ENCODE data around the gene RNF7.
"Not testable (repeated sequence)": the region's sequence is repeated elsewhere in the genome, so short reads cannot be mapped to it uniquely, and the experiment has no call there.

Gene RNF7

DNA sequence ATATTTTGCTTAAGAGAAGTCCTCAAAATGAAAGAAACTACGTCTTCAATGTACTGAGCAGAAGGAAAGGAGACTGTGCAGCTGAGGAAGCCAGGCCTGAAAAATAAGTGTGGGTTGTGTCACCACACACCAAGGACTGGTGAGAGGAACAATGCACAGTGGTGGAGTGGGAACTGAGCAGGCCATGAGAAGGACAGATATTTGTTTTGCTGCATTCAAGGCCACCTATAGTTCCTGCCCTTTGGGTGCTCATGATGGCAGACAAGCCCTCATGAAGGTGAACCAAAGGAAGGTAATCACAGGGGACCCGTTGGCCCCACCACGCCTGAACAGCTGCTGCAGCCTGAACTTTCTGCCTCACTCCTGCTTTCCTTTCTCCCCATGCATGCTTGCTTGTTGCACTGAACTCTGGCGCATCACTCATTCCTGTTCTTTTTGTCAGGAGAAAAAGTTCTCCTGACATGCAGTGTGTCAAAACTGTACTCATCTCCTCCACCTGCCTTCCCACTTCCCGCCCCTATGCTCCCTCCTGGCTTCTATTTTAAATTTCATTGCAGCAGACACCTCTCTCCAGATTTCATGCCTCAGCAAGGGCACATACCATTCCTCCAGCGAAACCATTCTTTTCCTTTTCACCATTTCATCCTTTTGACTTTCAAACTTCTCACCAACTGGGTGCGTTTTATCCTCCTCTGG is 2.2 kb upstream of the RNF7 start:
- no peak for DNase-seq

DNA sequence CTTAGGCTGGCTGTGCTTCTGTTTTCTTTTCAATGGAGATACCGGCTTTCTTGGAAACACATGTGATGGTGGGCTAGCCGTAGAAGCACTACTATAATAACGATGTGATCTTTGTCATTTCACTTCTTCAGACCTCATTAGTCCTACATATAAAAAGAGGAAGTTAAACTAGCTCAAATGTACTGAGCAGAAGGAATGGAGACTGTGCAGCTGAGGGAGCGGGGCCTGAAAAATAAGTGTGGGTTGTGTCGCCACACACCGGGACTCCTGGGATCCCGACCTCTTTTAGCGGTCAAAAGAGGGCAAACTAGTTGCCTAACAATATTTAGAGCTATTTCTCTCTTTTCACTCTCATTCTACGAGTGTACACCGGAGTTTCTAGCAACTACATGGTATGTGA is 1.0 kb upstream of the RNF7 start:
- no peak for DNase-seq

DNA sequence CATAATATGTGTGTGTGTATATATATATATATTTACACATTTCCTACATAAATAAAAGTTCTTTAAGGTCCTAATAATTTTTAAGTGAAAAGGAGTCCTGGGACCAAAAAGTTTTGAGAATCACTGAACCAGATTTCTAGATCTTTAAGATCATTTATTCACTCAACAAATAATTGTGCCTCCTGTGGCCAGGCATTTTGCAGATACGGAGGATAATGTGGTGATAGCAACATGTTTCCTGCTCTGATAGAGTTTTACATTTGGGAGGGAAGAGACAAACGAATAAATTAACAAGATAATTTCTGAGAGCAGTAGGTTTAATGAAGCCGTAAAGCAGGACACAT is 448 bp upstream of the RNF7 start:
- DNase-seq, result no peak

DNA sequence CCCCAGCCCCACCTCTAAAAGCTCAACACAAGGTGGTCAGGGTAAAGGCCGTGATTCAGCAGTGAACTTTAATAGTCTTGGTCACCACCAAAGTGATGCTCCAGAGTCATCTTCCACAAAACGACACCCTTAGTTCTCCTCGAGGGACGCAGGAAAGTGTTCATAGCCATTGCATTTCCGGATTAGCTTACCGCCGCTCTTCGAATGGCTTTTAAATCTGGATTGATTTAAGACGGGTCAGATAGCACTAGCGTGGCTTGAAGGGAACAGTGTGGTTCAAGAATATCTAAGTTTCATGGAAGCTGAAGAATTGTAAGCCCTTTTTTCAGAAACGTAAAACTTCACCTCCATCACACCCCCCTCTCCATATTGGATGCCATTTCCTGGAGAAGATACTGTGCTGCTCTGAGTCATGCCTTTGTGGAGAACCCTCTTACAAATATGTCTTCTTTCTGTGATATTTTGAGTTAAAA is 829 bp downstream of the RNF7 start:
- DNase-seq, result no peak

DNA sequence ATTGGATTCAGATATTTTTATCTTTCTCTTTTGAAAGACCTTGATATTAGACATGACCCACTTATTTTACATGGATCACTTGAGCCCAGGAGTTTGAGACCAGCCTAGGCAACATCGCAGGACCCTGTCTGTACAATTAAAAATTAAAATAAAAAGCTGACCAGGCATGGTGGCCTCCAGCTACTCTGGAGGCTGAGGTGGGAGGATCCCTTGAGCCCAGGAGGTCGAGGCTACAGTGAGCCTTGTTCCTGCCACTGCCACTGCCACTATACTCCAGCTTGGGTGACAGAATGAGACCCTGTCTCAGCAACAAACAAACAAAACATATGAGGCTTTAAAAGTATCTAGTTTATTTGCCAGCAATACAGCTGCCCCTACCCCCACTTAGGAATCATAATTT is 1.6 kb downstream of the RNF7 start:
- DNase-seq, result no peak

DNA sequence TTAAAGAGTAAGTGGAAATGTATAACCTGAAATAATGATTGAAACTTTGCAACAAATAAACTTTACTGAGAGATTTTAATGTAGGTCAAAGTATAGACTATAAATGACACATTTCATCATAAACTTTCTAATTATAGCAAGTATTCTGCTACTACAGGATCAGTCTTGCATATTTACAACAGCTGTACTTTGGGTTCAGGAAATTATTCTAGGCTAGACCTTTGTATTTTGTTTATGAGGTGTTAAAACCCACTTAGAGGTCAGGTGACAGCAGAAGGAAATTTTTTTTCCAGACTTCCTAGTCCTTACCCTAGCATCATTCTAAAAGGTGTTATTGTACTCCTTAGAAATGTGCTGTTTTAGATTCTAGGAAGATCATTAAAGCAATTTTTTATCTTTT is 2.3 kb downstream of the RNF7 start:
- no peak for DNase-seq

DNA sequence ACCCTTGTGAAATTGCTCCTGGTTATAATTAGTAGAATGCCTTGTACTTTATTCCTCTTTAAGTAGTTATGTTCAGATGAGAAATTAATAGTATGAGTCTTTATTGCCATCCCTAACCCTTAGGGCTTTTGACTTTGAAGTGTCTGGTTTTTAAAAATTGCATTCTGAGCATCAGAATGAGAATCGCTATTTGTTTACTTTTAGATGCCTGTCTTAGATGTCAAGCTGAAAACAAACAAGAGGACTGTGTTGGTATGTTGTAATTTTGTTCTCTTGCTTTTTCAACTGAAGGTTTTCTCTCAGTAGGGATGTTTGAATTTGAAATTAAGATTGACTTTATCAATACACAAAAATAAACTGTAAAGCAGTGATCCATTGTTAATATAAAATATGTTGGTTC is 5.2 kb downstream of the RNF7 start:
- DNase-seq, result no peak

DNA sequence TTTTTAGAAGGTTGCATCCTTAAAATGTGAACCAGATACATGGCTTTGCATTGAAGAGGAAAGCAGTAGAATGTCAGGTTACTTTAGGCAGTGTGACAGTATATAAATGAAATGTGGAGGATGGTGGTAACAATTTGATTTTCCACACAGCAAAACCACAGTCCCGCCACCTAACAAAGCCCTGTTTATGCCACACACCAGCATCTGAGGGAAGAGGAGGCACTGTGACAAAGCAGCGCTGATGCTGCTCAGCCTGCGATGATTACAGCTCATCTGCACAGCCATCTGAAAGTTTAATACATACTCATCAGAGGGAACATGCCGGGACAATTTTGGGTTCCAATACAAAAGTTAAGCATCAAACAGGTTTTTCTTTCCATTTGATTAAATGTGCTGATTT is 8.9 kb downstream of the RNF7 start:
- DNase-seq, result no peak

DNA sequence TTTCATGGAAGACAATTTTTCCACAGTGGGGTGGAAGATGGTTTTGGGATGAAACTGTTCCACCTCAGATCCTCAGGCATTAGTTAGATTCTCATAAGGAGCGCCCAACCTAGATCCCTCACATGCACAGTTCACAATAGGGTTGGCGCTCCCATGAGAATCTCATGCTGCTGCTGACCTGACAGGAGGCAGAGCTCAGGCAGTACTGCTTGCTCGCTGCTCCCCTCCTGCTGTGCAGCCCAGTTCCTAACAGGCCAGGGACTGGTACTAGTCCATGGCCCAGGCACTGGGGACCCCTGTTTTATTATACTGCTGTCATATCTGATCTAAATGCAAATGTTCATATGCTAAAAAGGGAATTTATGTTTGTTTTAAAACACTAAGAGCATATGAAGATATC is 15.3 kb downstream of the RNF7 start:
- DNase-seq, result no peak

DNA sequence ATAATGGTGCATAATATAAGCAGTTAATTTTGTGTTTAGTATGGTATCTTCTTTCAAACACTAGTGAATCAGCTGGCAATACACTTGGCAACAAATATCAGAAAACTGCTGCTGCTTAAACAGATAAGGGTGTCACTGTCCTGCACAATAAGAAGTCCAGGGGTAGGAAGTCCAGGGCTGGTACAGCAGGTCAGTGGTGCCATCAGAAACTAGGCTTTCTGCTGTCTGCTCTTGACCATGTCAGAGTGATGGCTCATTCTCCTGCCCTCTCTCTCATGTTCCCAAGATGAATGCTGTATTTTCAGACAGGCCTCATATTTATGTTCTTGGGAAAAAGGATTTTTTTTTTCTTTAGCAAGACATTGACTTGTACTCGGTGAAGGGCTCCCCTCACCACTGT is 15.9 kb downstream of the RNF7 start:
- DNase-seq, result no peak

DNA sequence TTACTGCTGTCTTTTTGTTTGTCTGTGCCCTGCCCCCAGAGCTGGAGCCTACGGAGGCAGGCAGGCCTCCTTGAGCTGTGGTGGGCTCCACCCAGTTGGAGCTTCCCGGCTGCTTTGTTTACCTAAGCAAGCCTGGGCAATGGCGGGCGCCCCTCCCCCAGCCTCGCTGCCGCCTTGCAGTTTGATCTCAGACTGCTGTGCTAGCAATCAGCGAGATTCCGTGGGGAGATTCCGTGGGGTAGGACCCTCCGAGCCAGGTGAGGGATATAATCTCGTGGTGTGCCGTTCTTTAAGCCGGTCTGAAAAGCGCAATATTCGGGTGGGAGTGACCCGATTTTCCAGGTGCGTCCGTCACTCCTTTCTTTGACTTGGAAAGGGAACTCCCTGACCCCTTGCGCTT is 24.5 kb downstream of the RNF7 start:
- not testable (repeated sequence) for DNase-seq

DNA sequence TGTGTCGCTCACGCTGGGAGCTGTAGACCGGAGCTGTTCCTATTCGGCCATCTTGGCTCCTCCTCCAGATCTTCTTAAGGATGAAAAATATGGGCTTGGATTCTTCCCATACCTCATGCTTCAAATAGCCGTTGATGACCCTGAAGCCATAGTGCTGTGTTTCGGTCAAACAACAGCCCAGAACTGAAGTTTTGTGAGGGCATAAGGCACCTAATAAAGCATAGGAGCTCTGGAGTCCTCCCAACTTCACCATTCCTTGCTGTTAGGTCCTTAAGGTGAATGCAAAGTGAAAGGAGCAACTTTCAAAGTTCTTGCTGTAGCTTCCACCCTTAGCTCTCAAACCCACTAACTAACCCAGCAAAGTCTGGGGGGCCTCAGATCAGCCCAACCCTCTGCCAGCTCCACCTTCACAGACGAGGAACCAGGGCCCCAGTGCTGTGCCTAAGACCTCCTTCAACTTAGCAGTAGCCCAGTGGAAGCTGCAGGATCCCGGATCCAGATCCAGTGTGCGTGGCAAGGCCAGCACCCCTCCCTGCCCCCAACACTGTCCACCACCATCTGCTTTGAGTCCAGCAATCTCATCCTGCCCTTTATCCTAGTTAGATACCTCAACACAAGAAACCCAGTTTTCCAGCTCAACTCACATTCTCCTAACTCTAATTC is 25.1 kb downstream of the RNF7 start, which contains the start of gene GRK7:
TSS of gene GRK7 (plus strand) at position 321 of the 663 bp plus-strand sequence. CDS start 14,877 bp downstream, outside the sequence.
- no peak for DNase-seq

DNA sequence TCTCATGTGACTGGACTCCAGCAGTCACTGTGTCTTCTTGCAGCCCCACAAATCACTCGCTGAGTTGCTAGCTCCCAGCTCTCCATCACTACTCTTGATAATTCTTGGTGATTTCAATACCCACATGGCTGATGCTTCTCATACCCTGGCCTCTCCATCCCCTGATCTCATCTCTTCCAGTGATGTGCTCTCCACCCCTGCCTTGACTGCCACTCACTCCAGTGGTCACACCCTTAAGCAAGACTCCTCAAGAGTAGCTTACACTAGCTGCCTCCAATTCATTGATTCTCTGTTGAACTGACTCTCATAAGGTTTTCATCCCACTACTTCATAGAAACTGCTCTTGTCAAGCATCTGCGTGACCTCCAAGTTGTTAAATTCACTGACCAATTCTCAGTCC is 25.9 kb downstream of the RNF7 start:
- DNase-seq, result no peak

DNA sequence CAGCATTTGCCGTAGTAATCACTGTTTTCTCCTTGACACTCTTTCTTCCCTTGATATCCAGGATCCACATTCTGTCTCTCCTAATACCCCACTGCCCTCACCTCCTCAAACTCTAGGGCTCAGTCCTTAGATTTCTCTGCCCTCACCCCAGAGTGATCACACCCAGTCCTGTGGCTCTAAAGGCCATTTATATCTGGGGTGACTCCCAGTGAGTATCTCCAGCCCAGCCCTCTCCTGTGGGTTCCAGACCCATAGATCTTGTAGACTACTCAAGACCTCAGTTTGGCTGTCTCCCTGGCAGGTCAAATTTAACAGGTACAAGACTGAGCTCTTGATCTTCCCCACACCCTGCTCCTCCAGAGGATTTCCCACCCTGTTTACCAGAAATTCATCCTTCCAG is 26.4 kb downstream of the RNF7 start:
- DNase-seq, result no peak

DNA sequence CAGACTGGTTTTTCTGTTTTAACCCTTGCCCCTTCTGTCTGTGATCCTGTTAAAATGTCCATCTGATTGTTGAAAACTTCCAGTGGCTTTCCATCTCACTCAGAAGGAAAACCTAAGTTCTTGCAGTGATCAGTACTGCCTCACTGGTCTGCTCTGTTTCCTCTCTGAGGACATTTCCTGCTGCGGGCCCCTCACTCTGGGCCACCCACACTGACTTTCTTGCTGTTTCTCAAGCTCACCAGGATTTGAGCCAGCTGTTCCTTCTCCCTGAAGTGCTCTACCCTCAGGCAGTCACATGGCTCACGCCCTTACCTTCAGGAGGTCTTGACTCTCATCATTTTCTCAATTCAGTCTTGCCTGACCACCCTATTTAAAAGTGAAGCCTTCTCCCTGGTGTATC is 26.9 kb downstream of the RNF7 start:
- DNase-seq, result no peak

DNA sequence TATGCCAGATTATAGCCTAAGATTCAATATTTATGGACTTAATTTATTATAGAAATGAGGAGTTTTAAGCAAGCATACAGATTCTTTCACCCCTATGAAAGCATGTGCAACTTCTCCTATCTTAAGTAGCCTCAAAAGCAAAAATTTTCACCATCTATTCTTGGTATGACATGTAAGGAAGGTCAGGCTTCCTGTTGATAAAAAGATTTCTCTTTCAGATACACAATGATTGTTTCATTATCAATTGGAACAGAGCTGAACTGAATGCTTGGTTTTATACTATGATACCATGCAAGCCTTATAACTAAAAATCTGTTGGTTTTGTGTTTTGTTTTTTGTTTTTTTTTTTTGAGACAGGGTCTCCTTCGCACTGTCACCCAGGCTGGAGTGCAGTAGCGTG is 29.0 kb downstream of the RNF7 start:
- DNase-seq, result no peak

DNA sequence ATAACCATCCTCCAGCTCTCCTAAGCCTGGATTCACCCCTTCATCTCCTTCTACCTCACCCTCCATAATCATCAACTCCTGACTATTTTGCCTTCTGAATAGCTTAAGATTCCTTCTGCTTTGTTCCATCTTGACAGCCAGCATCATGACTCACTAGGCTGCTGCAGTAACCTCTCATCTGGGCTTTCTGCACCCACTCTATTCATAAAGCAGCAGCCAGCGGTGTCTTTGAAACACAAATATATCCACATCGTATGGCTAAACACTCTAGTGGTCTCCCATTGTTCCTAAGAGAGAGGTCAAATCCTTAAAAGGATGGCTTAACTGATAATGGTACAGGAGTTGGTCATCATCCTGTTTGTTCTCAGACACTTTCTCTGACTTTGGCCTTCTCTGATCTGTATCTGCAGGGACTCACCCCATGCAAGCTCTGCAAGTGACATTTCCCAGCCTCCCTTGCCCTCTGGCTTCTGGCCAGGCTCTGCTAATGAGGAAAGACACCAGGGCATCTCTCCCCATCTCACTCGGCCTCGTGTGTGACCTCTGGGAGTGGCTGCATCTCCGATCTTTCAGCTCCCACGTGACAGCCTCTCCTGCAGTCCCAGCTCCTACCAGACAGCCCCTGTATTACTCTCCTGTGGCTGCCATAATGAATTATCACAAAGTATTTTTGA is 31.3 kb downstream of the RNF7 start:
- DNase-seq, result no peak

DNA sequence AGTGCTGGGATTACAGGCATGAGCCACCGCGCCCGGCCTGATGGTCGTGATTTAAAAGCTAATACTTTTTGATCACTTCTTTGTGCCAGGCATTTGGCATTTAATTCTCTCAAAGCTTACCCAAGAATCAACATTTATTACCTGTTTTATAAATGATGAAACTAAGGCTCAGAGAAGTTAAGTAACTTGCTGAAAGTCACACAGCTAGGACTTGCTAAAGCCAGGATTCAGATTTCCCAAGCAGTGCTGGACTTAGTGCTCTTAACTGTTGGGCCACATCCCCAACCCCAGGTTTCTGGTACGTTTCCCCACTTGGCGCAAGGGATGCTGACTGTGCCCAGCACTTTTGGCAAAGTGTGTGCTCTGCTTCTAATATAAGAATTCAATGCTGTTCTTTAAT is 35.6 kb downstream of the RNF7 start:
- DNase-seq, result no peak

DNA sequence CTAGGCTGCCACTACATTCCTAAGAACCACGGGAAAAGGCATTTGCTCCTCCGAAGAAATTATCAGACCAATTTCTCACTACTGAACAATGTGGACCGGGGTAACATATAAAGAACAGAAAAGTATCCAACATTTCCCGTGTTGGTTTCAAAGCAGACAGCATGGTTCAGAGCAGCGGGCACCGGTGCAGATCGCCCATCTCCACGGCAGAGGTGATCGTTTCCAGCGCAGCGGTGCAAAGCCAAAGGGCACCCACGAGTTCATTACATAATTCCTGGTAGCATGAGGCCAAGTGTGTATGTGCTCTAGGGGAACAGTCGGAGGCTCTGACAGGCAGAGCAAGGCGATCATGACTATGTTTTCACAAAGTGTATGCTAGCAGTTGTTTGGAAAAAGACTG is 38.3 kb downstream of the RNF7 start:
- DNase-seq, result no peak

DNA sequence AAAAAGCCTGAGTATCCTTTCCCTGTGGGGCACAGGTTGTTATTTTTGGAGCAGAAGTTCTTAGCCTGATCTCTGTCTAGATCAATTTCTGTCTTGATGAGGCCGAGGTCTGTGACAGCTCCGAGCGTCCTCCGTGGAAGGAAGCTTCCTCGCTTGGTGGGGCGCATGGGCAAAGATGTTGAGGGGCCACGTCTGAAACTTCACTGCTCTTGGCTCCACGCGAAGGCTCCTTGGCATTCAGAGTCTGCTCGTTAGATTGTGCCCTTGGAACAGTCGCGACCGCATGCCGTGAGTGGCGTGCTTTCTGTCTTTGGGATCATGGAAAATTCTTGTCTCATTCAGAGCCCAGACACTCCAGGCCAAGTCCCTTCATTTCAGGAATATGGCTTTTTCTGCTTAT is 38.8 kb downstream of the RNF7 start:
- DNase-seq, result no peak

DNA sequence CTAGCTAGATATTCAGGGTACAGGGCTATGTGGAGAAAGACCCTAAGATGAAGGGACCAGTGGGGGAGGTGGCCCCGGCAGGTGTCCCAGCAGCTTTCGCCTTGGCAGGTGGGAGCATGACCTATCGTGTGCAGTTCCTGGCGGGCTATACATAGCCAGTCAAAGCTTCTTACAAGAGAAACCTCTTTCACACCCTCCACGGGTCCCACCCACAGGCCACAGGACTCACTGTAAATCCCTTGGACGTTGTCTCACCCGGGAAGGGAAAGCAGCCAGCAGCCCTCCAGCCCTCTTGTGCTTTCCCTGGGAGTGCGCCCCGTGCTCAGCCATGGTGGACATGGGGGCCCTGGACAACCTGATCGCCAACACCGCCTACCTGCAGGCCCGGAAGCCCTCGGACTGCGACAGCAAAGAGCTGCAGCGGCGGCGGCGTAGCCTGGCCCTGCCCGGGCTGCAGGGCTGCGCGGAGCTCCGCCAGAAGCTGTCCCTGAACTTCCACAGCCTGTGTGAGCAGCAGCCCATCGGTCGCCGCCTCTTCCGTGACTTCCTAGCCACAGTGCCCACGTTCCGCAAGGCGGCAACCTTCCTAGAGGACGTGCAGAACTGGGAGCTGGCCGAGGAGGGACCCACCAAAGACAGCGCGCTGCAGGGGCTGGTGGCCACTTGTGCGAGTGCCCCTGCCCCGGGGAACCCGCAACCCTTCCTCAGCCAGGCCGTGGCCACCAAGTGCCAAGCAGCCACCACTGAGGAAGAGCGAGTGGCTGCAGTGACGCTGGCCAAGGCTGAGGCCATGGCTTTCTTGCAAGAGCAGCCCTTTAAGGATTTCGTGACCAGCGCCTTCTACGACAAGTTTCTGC is 40.1 kb downstream of the RNF7 start:
- no peak for DNase-seq

DNA sequence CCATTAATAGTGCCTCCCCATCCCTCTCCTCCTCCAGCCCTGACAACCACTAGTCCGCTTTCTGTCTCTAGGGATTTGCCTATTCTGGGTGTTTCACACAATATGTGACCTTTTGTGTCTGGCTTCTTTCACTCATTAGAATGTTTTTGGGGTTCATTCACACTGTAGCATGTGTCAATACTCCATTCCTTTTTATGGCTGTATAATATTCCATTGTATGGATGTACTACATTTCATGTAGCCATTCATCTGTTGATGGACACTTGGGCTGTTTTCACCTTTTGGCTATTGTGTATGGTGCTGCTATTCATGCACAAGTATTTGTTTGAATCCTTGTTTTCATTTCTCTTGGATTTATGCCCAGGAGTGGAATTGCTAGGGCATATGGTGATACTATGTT is 41.6 kb downstream of the RNF7 start:
- no peak for DNase-seq

DNA sequence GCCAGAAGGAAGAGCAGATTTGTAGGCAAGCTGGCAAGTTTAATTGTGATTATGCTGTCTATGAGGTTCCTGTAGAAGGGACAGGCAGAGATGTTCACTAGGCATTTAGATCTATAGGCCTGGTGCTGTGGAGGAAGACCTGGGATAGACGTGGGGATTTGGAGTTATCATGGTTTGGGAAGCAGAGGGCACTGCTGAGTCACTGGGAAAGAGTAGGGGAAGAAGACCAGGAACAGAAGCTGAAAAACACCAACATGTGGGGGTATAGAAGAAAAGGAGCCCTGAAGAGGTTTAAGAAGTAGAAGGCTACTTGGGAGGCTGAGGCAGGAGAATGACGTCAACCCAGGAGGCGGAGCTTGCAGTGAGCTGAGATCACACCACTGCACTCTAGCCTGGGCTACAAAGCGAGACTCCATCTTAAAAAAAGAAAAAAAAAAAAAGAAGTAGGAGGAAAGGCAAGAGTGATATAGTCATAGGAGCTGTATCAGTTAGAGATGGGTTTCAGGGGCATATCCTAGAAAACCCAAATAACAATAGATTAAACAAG is 44.4 kb downstream of the RNF7 start:
- no peak for DNase-seq

All from NCI-H345 (cell line).